Measurements from ENCODE around the gene POSTN. TPM values are rescaled to one million over a fixed set of nuclear protein-coding genes. Genes with fewer than 3 reads are reported as not detected.

Gene POSTN
- total RNA-seq, 1 donor: 1,081 TPM

DNA sequence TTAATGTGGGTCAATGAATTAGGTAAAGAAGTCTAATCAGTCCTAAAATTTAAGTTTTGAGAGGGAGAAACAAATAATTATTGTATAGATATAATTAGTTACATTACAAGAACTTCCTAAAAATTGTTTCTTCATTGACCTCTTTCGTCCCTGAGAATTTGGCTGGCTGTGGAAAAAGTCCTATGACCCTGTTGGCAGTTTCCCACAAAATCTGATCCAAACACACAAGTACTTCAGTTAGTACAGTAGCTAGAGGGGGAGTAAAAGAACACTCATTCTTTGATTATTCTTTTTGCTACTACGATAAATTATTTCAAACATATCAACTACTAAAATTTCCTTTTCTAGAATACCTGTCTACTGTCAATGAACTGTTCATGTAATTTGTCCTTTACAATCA is 11.3 kb downstream of the POSTN start:
- no peak for DNase-seq (ENCODE audit: insufficient read length, low spot score, missing footprints)
- H3K4me3 ChIP-seq (ENCODE audit: insufficient read depth, low read length): no peak overlapping the region

DNA sequence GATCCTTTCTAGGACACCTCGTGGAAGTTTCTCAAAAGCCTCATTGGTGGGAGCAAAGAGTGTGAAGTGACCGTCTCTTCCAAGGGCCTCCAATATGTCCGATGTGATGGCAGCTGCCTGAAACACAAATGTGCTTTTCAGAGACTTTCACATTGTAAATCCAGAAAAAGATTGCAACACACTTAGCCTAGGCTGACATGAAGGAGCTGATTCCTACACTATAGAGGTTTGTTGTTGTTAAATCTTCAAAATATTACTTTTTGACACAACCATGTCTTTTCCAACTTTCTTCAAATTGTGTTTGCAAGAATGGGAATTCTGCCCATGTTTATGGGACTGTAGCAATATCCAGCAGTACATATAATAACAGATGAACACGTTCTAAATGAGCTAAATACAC is 12.4 kb downstream of the POSTN start:
- Histone ChIP-seq H3K4me3 (ENCODE audit: insufficient read depth, low read length) (no peak overlapping the region), H3K27ac (ENCODE audit: low read depth, low read length) (no peak overlapping the region), H3K4me1 (ENCODE audit: insufficient read depth, low read length) (no peaks in the 10 kb centered on the region), H4K20me1 (ENCODE audit: insufficient read depth, low read length) (no peaks in the 10 kb centered on the region), H3K79me2 (ENCODE audit: insufficient read depth, low read length) (no peaks in the 10 kb centered on the region), H2AFZ (ENCODE audit: low read length) (no peak overlapping the region), H3K9me3 (ENCODE audit: low read depth, low read length) (no peaks in the 10 kb centered on the region), H3K4me2 (ENCODE audit: insufficient read depth, low read length) (no peak overlapping the region), H3K27me3 (ENCODE audit: insufficient read depth, low read length) (no peaks in the 10 kb centered on the region), H3K36me3 (ENCODE audit: insufficient read depth, low read length) (peaks cover 98% of the 10 kb centered on the region)
- no peak for DNase-seq (ENCODE audit: insufficient read length, low spot score, missing footprints)
- TF ChIP-seq, protein P1, sequence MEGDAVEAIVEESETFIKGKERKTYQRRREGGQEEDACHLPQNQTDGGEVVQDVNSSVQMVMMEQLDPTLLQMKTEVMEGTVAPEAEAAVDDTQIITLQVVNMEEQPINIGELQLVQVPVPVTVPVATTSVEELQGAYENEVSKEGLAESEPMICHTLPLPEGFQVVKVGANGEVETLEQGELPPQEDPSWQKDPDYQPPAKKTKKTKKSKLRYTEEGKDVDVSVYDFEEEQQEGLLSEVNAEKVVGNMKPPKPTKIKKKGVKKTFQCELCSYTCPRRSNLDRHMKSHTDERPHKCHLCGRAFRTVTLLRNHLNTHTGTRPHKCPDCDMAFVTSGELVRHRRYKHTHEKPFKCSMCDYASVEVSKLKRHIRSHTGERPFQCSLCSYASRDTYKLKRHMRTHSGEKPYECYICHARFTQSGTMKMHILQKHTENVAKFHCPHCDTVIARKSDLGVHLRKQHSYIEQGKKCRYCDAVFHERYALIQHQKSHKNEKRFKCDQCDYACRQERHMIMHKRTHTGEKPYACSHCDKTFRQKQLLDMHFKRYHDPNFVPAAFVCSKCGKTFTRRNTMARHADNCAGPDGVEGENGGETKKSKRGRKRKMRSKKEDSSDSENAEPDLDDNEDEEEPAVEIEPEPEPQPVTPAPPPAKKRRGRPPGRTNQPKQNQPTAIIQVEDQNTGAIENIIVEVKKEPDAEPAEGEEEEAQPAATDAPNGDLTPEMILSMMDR (IDR thresholded peaks at IDR 0.05; ENCODE audit: extremely low read depth, low read depth, low read length): no peak

More for the DNA sequence above, 11.3 kb downstream of the POSTN start:
- no peaks in the 10 kb centered on the region for H3K79me2 ChIP-seq (ENCODE audit: insufficient read depth, low read length)
- H3K9me3 ChIP-seq (ENCODE audit: low read depth, low read length): no peaks in the 10 kb centered on the region
- no peak overlapping the region for H3K4me2 ChIP-seq (ENCODE audit: insufficient read depth, low read length)
- TF ChIP-seq, protein P1 (IDR thresholded peaks at IDR 0.05; ENCODE audit: extremely low read depth, low read depth, low read length): no peak
- no peak overlapping the region for H2AFZ ChIP-seq (ENCODE audit: low read length)
- no peak overlapping the region for H3K27ac ChIP-seq (ENCODE audit: low read depth, low read length)
- no peaks in the 10 kb centered on the region for H3K27me3 ChIP-seq (ENCODE audit: insufficient read depth, low read length)
- peaks cover 97% of the 10 kb centered on the region for H3K36me3 ChIP-seq (ENCODE audit: insufficient read depth, low read length)
- no peaks in the 10 kb centered on the region for H4K20me1 ChIP-seq (ENCODE audit: insufficient read depth, low read length)
- H3K4me1 ChIP-seq (ENCODE audit: insufficient read depth, low read length): no peaks in the 10 kb centered on the region

DNA sequence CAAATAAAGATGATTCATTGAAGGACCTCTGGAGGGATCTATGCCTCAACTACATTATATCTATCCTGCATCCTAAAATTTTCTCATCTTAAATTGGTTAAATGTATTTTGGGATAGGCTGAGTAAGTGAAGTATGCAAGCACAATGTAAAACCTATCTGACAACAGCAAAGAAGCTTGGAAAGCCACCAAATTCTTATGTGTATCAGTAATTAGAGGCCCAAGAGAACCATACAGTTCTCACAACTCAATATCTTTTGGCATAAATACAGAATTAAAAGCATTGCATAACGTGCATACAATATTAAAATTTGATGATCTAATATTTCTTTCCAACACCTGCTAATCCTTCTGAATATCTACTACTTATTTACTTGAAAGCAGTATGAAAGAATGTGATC is 13.0 kb downstream of the POSTN start:
- H3K4me2 ChIP-seq (ENCODE audit: insufficient read depth, low read length): no peak overlapping the region
- no peaks in the 10 kb centered on the region for H3K79me2 ChIP-seq (ENCODE audit: insufficient read depth, low read length)
- no peaks in the 10 kb centered on the region for H3K27me3 ChIP-seq (ENCODE audit: insufficient read depth, low read length)
- TF ChIP-seq, protein P1 (IDR thresholded peaks at IDR 0.05; ENCODE audit: extremely low read depth, low read depth, low read length): no peak
- no peak overlapping the region for H2AFZ ChIP-seq (ENCODE audit: low read length)
- DNase-seq (ENCODE audit: insufficient read length, low spot score, missing footprints): no peak
- H3K4me1 ChIP-seq (ENCODE audit: insufficient read depth, low read length): no peaks in the 10 kb centered on the region
- no peak overlapping the region for H3K4me3 ChIP-seq (ENCODE audit: insufficient read depth, low read length)
- H4K20me1 ChIP-seq (ENCODE audit: insufficient read depth, low read length): no peaks in the 10 kb centered on the region
- H3K36me3 ChIP-seq (ENCODE audit: insufficient read depth, low read length): peaks cover 98% of the 10 kb centered on the region
- H3K9me3 ChIP-seq (ENCODE audit: low read depth, low read length): no peaks in the 10 kb centered on the region
- no peak overlapping the region for H3K27ac ChIP-seq (ENCODE audit: low read depth, low read length)

DNA sequence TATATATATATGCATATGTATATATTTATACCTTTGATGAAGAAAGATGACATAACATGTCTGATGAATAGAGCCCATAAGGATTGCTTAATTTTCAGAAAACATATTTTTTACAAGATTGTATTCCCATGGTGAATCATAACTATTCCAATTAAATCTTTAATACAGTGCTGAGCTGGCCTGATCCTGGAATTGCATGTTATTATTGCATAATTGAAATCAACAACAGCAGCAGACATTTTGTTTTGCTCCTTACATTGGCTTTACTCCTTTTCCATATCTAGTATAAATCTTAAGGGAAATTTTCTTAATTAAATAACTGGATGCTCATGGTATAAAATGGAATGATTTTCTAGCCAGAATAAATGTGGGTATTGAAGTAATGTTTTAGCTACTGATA is 22.0 kb downstream of the POSTN start:
- no peak overlapping the region for H2AFZ ChIP-seq (ENCODE audit: low read length)
- TF ChIP-seq, protein P1 (IDR thresholded peaks at IDR 0.05; ENCODE audit: extremely low read depth, low read depth, low read length): no peak
- no peaks in the 10 kb centered on the region for H3K9me3 ChIP-seq (ENCODE audit: low read depth, low read length)
- no peaks in the 10 kb centered on the region for H3K4me1 ChIP-seq (ENCODE audit: insufficient read depth, low read length)
- peaks cover 92% of the 10 kb centered on the region for H3K36me3 ChIP-seq (ENCODE audit: insufficient read depth, low read length)
- no peaks in the 10 kb centered on the region for H4K20me1 ChIP-seq (ENCODE audit: insufficient read depth, low read length)
- H3K27me3 ChIP-seq (ENCODE audit: insufficient read depth, low read length): no peaks in the 10 kb centered on the region
- H3K79me2 ChIP-seq (ENCODE audit: insufficient read depth, low read length): no peaks in the 10 kb centered on the region
- peak overlapping the region; percentile 17 for H3K27ac ChIP-seq (ENCODE audit: low read depth, low read length)
- H3K4me3 ChIP-seq (ENCODE audit: insufficient read depth, low read length): no peak overlapping the region
- H3K4me2 ChIP-seq (ENCODE audit: insufficient read depth, low read length): no peak overlapping the region
- DNase-seq (ENCODE audit: insufficient read length, low spot score, missing footprints): no peak
